Measurements from ENCODE around the gene MAP3K10.
"Not testable (repeated sequence)": the region's sequence is repeated elsewhere in the genome, so short reads cannot be mapped to it uniquely, and the experiment has no call there.

The MAP3K10 gene

DNA sequence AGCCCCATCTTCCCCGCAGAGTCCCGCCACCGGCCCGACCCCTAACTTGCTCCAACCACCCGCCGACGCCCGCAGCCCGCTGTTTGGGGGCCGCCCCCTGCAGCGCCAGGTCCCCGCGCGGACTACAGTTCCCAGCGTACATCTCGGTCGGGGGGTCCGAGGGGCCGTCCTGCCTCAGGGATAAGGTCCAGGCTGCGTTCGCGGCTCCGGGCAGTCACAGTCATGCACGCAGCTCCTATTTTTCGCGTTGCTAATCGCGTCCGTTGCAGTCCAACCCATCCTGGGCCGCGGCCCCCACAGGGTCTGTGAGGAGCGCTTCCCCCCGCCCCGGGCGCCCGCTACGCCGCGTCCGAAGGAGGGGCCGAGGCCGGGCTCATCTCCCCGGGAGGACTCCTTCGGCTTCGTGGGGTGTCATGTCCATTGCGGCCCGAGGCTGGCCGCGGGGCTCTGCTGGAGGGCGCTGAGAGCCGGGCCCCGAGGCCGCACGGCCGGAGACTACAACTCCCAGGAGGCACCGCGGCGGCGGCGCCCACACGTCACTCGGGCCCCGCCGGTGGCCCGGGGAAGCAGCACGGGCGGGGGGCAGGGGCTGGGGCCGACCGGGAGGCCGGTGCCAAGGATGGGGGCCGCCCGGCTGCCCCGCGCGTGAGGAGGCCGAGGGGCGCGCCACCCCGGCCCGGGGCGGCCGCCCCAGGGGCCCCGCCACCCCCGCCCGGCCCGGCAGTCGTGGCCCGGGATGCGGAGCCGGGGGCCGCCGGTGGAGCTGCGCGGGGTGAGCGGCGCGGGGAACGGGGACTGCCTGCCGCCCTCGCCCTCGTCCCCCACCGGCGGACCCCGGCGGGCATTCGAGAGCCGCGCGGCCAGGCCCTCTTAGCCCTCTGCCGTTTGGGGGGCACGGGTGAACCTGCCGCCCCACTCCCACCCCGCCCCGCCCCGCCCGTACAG lies at the start of gene MAP3K10:
Gene MAP3K10, plus strand, starts transcription at position 536 of the 945 bp plus-strand sequence. CDS start 606 bp downstream, outside the sequence.
- DNase-seq = peak; percentile 83

DNA sequence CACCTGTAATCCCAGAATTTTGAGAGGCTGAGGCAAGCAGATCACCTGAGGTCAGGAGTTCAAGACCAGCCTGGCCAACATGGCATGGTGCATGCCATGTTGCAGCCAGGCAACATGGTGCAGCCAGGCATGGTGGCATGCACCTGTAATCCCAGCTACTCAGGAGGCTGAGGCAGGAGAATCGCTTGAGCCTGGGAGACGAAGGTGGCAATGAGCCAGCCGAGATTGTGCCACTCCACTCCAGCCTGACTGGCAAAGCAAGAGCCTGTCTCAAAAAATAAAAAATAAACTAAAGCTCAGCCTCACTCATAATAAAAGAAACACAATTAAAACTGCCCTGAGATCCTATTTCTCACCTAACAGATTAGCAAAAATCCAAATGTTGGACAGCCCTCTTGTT lies 49.7 kb upstream of the MAP3K10 start:
- DNase-seq = no peak

DNA sequence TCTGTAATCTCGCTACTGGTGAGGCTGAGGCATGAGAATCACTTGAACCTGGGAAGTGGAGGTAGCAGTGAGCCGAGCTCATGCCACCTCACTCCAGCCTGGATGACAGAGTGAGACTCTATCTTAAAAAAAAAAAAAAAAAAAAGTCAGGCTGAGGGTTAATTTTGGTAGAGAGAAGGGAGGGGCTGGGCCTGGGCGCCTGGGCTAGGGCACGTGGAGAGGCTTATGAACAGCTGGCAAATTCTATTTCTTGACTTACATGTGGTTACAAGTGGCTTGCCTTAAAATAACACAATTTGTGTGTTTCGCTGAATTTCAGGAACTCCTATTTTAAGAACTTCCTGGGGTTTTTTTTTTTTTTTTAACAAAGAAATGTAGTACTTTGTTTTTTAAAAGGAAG lies 47.6 kb upstream of the MAP3K10 start:
- DNase-seq = no peak

DNA sequence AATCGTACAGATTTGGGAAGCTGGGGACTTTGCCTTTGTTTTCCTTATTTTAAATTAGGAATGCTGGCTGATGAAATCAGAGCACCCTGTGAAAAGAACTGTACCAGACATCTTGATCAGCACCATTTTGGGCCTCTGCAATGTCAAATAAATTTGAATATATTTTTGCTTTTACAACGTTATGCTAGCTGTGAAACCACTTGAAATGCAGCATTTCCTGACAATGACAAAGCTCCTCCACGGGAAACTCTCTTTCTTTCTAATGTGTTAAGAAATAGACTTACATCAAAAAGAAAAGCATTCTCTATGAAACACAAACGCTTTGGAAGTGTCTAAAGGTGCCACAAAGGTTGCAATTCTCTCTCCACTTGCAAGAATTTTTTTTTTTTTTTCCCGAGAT lies 47.1 kb upstream of the MAP3K10 start:
- DNase-seq = no peak

DNA sequence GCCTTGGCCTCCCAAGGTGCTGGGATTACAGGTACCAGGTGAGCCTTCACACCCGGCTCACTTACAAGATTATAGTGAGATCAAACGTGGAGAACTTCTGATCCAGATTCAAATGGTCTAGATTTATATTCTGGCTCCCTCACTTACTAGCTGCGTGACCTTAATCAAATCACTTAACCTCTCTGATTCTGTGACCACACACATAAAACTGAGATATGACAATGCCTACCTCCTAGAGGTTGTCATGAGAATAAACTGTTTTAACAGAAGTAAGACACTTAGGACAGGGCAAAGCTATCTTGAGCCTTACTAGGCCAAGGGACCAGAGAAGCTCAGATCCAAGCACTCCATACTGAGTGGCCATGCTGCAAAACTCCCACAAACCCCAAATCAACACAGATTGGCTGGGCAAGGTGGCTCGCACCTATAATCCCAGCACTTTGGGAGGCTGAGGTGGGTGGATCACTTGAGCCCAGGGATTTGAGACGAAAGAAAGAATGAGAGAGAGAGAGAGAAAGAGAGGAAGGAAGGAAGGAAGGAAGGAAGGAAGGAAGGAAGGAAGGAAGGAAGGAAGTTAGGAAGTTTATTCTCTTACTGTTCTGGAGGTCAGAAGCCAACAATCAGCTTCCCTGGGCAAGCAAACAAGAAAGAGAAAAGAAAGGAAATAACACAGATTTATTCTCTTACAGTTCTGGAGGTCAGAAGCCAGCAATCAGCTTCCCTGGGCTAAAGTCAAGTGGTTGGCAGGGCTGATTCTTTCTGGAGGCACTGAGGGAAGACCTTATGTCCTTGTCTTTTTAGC lies 46.1 kb upstream of the MAP3K10 start:
- no peak for DNase-seq

DNA sequence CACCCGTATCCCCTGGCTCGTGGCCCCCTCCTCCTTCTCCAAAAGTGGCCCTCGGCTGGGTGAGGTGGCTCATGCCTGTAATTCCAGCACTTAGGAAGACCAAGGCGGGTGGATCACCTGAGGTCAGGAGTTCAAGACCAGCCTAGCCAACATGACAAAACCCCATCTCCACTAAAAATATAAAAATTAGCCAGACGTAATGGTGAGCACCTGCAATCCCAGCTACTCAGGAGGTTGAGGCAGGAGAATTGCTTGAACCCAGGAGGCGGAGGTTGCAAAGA lies 45.5 kb upstream of the MAP3K10 start:
- not testable (repeated sequence) for DNase-seq

DNA sequence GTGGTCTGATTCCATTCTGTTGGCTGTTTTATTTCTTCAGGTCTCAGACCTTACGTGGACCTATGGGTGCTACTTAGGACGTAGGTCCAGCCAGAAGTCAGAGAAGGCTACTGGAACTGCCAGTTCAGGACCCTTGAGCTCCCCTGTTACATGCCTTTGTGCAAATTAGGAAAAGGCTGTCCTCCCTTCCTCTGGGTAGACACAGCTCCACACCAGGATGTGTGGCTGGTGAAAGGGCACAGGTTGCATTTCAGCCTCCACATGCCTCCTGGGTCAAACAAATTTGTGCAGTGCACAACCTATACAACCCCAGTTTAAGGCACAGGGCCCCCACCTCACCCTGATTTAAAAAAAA lies 43.9 kb upstream of the MAP3K10 start:
- no peak for DNase-seq

DNA sequence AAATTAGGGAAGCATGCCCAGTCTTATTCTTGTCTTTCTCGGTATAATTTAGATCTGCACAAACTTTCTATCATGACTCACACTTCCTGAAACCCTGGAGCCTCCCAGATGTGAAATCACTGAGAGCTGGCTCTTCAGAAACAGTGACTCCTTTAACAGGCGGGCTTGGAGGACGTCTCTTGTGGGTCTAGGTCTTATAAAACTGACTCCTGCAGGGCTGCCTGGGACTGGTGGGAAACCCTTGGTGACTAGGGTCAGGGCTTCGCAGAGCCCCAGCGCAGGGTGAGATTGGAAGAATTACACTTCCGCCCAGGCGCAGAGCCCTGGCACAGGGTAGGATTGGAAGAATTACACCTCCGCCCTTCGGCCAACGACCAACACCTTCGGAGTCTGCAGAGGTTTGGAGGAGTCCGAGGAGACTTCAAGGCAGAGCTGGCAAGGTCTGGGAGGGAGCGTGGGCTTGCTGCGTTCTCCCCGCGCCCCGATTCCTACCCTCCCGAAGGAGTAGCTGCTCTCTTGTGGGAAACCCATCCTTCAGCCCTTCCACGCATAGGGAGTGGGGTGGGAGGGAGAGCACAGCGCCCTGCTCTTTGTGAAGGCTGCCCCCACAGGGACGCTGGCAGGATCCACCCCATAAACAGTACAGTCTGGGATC lies 43.4 kb upstream of the MAP3K10 start:
- no peak for DNase-seq

DNA sequence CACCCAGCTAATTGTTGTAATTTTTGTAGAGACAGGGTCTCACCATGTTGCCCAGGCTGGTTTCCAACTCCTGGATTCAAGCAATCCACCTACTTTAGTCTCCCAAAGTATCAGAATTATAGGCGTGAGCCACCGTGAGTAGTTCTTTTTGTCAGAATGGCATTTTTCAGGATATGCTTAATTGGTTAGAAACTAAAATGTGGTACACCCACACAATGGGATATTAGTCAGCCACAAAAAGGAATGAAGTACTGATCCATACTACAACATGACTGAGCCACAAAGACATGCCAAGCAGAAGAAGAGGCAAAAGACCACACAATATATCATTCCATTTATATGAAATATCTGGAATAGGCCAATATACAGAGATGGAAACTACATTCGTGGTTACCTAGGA lies 41.7 kb upstream of the MAP3K10 start:
- DNase-seq = no peak

DNA sequence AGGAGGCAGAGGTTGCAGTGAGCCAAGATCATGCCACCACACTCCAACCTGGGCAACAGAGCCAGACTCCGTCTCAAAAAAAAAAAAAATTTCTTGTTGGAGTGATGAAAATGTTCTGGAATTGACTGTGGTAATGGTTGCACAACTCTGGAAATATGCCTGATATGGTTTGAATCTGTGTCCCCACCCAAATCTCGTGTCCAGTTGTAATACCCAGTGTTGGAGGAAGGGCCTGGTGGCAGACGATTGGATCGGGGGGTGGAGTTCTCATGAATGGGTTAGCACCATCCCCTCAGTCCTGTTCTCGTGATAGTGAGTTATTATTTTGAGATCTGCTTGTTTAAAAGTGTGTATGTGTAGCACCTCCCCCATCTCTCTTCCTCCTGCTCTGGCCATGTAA lies 41.1 kb upstream of the MAP3K10 start:
- DNase-seq = no peak

DNA sequence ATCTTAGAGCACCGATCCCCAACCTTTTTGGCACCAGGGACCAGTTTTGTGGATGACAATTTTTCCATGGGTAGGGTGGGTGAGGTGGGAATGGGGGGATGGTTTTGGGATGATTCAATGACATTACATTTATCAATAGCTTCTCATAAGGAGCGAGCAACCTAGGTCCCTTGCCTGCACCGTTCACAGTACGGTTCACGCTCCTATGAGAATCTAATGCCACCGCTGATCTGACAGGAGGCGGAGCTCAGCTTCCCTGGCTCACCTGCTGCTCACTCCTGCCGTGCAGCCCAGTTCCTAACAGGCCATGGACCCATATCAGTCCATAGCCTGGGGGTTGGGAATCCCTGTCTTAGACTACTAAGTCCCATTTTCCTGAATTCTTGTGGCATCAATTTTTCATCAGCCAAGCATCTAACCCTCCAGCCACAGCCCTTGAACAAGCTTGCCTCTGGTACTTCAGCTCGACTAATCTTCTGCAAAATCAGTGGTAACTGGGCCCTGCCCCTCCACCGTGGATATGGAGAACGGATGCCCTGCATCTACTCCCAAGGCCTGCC lies 37.0 kb upstream of the MAP3K10 start:
- DNase-seq = no peak

DNA sequence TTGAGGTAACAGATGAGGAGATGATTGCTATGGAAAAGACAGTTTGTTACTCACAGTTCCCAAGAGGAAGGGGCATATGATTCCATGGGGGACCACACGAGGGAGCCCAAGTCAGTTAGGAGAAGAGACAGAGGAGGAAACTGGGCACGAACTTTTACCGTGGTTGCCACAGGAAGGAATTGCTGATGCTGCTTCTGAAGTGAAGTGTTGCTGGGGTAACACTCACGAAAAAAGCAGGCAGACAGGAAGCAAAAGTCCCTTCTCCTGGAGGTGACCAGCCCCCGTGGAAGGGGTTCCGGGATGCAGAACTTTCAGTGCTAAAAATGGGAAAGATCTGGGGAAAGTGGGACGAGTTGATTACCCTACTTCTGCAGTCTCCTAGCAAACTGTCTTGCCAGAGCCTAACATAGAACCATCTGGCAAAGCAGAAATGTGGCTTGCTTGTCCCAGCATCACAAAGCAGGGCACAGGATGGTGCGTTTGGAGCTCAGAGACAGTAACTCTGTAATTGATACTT lies 35.4 kb upstream of the MAP3K10 start:
- DNase-seq = no peak

DNA sequence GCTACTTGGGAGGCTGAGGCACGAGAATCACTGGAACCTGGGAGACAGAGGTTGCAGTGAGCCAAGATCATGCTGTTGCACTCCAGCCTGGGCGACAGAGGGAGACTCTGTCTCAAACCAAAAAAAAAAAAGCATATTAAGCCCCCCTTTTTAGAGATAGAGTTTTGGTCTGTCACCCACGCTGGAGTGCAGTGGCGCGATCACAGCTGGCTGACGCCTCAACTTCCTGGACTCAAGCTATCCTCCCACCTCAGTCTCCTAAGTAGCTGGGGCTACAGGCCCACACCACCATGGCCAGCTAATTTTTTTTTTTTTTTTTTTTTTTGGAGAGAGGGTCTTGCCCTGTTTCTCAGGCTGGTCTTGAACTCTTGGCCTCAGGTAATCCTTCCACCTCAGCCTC lies 34.2 kb upstream of the MAP3K10 start:
- DNase-seq = no peak

DNA sequence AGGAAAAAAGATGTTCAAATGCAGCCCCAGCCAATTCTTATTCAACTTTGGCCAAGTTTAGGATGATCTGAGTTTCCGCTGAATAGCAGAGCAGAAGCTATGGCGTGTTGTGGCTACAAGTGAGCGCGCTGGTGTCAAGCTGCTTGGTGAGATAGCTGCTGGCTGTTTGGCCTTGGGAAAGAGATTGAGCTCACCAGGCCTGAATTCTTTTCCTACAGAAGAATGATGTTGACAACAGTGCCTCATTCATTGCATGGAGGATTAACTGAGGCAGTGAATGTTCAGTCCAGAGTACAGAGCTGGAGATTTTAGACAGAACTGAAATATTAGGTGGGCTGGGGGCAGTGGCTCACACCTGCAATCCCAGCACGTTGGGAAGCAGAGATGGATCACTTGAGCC lies 31.5 kb upstream of the MAP3K10 start:
- no peak for DNase-seq

DNA sequence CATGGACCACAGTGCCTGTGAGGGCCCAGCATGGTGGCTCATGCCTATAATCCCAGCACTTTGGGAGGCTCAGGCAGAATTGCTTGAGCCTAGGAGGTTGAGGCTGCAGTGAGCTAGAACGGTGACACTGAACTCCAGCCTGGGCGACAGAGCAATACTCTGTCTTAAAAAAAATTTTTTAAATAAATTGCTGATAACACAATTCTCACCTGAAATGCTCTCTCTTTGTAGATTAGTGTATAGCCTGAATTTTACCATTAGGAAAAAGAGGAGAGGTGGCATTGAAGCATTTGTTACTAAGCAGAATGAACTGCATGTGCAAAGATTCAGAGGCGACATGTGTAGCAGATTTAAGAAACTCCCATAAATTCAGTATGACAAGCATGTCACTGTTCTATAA lies 29.1 kb upstream of the MAP3K10 start:
- no peak for DNase-seq

DNA sequence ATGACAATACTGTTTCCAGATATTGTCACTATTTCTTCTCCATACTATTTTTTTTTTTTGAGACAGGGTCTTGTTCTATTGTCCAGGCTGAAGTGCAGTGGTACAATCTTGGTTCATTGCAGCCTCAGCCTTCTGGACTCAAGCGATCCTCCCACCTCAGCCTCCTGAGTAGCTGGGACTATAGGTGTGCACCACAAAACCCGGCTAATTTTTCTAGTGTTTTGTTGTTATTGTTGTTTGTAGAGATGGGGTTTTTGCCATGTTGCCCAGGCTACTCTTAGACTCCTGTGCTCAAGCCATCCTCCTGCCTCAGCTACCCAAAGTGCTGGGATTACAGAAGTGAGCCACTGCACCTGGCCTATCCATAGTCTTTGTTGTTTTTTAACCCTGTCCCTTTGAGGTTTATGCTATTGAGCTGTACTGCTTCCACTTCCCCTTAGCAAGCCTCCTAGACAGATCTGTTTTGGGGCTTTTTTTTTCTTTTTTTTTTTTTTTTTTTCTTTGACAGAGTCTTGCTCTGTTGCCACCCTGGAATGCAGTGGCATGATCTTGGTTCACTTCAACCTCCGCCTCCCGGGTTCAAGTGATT lies 27.6 kb upstream of the MAP3K10 start:
- DNase-seq = no peak

DNA sequence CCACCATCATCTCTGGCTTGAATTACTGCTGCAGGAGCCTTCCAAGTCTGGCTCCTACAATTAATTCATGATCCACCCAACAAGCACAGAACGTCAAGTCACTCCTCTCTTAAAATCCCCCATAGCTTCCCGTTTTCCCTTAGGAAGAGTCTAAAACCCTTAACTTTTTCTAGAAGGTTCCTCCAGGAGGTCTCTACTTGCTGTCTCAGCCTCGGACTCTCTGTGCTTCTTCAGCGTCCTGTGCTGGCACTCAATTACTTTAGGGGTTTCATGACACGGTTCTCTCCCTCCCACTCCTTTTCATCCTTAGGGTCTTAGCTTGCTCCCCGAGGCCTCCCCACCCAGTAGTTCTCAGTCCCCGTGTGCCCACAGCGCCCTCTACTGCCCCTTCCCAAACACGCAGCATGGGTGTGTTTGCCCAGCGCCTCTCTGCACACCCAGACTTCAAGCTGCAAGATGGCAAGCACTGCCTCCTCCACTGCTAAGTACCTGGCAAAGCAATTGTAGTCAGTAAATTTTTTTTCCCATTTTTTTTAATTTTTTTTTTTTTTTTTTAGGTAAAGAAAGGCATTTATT lies 25.8 kb upstream of the MAP3K10 start:
- peak; percentile 35 for DNase-seq

DNA sequence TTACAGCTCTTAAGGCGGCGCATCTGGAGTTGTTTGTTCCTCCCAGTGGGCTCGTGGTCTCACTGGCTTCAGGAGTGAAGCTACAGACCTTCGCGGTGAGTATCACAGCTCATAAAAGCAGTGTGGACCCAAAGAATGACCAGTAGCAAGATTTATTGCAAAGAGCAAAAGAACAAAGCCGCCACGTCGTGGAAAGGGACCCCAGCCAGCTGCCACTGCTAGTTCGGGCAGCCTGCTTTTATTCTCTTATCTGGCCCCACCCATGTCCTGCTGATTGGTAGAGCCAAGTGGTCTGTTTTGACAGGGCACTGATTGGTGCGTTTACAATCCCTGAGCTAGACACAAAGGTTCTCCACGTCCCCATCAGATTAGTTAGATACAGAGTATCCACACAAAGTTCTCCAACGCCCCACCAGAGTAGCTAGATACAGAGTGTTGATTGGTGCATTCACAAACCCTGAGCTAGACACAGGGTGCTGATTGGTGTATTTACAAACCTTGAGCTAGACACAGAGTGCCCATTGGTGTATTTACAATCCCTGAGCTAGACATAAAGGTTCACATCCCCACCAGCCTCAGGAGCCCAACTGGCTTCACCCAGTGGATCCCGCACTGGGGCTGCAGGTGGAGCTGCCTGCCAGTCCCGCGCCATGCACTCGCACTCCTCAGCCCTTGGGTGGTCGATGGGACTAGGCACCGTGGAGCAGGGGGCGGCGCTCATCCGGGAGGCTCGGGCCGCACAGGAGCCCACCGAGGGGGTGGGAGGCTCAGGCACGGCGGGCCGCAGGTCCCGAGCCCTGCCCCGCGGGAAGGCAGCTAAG lies 21.5 kb upstream of the MAP3K10 start:
- not testable (repeated sequence) for DNase-seq

DNA sequence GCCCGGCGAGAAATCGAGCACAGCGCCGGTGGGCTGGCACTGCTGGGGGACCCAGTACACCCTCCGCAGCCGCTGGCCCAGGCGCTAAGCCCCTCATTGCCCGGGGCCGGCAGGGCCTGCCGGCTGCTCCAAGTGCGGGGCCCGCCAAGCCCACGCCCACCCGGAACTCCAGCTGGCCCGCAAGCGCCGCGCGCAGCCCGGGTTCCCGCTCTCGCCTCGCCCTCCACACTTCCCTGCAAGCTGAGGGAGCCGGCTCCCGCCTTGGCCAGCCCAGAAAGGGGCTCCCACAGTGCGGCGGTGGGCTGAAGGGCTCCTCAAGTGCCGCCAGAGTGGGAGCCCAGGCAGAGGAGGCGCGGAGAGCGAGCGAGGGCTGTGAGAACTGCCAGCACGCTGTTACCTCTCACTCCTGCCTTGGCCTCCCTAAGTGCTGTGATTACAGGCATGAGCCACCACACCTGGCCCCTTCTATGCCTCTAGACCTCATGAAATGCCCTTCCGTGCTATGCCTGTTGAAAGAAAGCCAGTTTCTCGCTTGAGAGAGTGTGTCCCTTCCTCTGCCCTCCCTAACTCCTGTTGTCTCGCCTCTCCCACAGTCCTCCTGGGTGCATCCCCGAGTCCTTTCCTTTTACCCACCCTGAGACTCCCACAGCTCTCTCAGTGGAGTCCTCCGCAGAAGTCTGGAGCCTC lies 20.8 kb upstream of the MAP3K10 start:
- DNase-seq = not testable (repeated sequence)

DNA sequence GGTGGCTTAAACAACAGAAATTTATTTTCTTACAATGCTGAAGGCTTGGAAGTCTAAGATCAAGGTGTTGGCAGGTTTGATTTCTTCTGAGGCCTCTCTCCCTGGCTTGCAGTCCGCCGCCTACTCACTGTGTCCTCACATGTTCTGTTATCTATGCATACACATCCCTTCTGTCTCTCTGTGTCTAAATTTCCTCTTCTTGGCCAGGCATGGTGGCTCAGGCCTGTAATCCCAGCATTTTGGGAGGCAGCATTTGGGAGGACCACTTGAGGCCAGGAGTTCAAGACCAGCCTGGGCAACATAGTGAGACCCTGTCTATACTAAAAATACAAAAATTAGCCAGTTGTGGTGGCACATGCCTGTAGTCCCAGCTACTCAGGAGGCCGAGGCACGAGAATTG lies 19.9 kb upstream of the MAP3K10 start:
- DNase-seq = not testable (repeated sequence)

DNA sequence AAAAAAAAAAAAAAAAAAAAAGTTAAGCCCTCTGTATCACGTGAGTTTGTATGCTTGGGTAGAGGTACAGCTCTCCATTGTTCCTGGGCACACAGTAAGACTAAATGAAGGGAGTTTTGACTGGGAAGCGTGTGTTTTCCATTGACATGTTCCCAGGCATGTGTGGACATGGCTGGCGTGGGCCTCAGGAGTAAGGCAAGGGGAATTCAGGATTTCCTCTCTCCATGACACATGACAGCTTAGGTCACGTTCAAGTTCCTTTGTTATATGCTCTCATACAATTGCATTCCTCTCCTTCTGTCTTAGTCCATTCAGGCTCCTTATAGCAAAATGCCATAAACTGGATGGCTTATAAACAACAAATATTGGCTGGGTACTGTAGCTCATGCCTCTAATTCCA lies 17.1 kb upstream of the MAP3K10 start:
- DNase-seq = no peak

All from right hindlimb (tissue), 1 donor.